GM23248 (cell line): ENCODE results near the gene YEATS2. TPM values are rescaled to one million over a fixed set of nuclear protein-coding genes. Genes with fewer than 3 reads are reported as not detected.

ENCODE experiments used
- DNase-seq: peaks from one replicate; pipeline ENCODE4 v3.0.0-alpha.2; 2015
- H2AFZ ChIP-seq: fragments of 200-600 bp; sonication (generic); 2 replicates; pipeline ENCODE4 v1.6.1; 2016; ENCODE audit warnings: antibody characterized with exemption
- H3F3A ChIP-seq: fragments of 200-600 bp; sonication (generic); 2 replicates; pipeline ENCODE4 v1.6.1; 2016; ENCODE audit warnings: mild to moderate bottlenecking, antibody characterized with exemption, mixed run types; ENCODE audit not compliant: insufficient read depth
- H3K27ac ChIP-seq: fragments of 200-600 bp; sonication (generic); 2 replicates; pipeline ENCODE4 v1.5.1; 2016; ENCODE audit warnings: mild to moderate bottlenecking
- H3K27me3 ChIP-seq: fragments of 200-600 bp; sonication (generic); replicated peaks from 2 replicates; pipeline ENCODE4 v1.6.1; 2016; ENCODE audit warnings: mild to moderate bottlenecking; ENCODE audit not compliant: insufficient read depth
- H3K36me3 ChIP-seq: fragments of 200-600 bp; sonication (generic); 2 replicates; pipeline ENCODE4 v1.6.1; 2016; ENCODE audit warnings: low read depth, mild to moderate bottlenecking
- H3K4me1 ChIP-seq: fragments of 200-600 bp; sonication (generic); 2 replicates; pipeline ENCODE4 v1.6.1; 2016; ENCODE audit warnings: mild to moderate bottlenecking; ENCODE audit not compliant: insufficient read depth
- H3K4me2 ChIP-seq: fragments of 200-600 bp; sonication (generic); one replicate; pipeline ENCODE4 v1.6.1; 2016; ENCODE audit warnings: mild to moderate bottlenecking; ENCODE audit not compliant: unreplicated experiment
- H3K4me3 ChIP-seq: fragments of 200-600 bp; sonication (generic); 2 replicates; pipeline ENCODE4 v1.5.1; 2016; ENCODE audit warnings: mild to moderate bottlenecking
- H3K79me2 ChIP-seq: fragments of 200-600 bp; sonication (generic); 2 replicates; pipeline ENCODE4 v1.6.1; 2016; ENCODE audit warnings: mild to moderate bottlenecking; ENCODE audit not compliant: insufficient read depth
- H3K9ac ChIP-seq: fragments of 200-600 bp; sonication (generic); 2 replicates; pipeline ENCODE4 v1.6.1; 2016; ENCODE audit warnings: mild to moderate bottlenecking
- H3K9me2 ChIP-seq: fragments of 200-600 bp; sonication (generic); 2 replicates; pipeline ENCODE4 v1.6.1; 2016; ENCODE audit warnings: mixed run types, mild to moderate bottlenecking, moderate library complexity; ENCODE audit not compliant: insufficient read depth
- H3K9me3 ChIP-seq: fragments of 200-600 bp; sonication (generic); one replicate; pipeline ENCODE4 v1.6.1; 2017; ENCODE audit warnings: low read depth
- H4K20me1 ChIP-seq: fragments of 200-600 bp; sonication (generic); 2 replicates; pipeline ENCODE4 v1.6.0; 2016; ENCODE audit not compliant: insufficient read depth
- EZH2 ChIP-seq: fragments of 200-600 bp; sonication (generic); IDR thresholded peaks from 2 replicates; pipeline ENCODE4 v1.6.1; 2018; ENCODE audit warnings: antibody characterized with exemption, mild to moderate bottlenecking; ENCODE audit not compliant: insufficient read depth, poor library complexity, severe bottlenecking
- EZH2phosphoT487 ChIP-seq: fragments of 200-600 bp; sonication (generic); IDR thresholded peaks from 2 replicates; pipeline ENCODE4 v1.6.1; 2018; ENCODE audit warnings: antibody characterized with exemption, moderate library complexity, mild to moderate bottlenecking, low read depth; ENCODE audit not compliant: insufficient read depth
- WGBS, 2 experiments: methylation state at CpG; one replicate each; pipeline ENCODE4 v1.1.6; 2015 to 2017; ENCODE audit warnings: low lambda C conversion rate in 2 of 2, low coverage in 1 of 2; ENCODE audit errors: missing lambda C conversion rate in 2 of 2; 5-methylcytosine and 5-hydroxymethylcytosine counted together
- in situ Hi-C: fragments of 300-500 bp; cut with MboI; formaldehyde crosslinking; loops from 2 replicates; pipeline ENCODE4 v1.15.0; 2020
- polyA plus RNA-seq: library from polyadenylated mRNA; unstranded; fragments of >200 nt; fragmentation: Nextera tagmentation; extraction: Ambion mirVana; gene quantifications from 2 replicates; pipeline ENCODE4 v1.2.1, GENCODE V29; 2016
- total RNA-seq: library from RNA; depleted of rRNA; stranded (reverse); fragments of >200 nt; shearing (Covaris generic); gene quantifications from 2 replicates; pipeline ENCODE4 v1.2.3, GENCODE V29; 2014

YEATS2 gene
- total and polyA plus RNA-seq, 2 experiments from 2014 or later: 14.0 to 34.7 TPM

DNA sequence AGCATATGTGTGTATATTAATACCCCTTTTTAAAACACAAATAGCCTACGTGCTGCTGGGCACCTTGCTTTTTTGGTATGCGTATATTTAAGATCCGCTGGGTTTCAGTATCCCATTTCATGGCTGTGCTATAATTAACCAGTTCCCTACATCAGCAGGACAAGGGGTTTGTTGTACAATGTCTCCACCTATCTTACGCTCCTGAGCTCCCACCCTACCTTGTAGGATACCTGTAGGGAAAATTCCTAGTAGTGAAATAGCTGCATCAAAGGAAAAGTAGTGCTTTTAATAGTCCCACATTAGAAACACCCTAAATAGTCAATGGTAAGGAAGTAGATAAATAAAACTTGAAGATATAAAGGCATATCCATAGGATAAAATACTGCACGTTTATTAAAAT, 126.4 kb downstream of the YEATS2 start:
- Histone ChIP-seq H3K27ac (no peak overlapping the region), H2AFZ (no peak overlapping the region), H3K9me3 (no peaks in the 10 kb centered on the region), H3K4me1 (no peaks in the 10 kb centered on the region), H3K9ac (no peak overlapping the region), H3K36me3 (no peaks in the 10 kb centered on the region), H3K27me3 (no peaks in the 10 kb centered on the region), H3F3A (peaks cover 11% of the 10 kb centered on the region), H4K20me1 (no peaks in the 10 kb centered on the region), H3K4me2 (peak overlapping the region; percentile 70), H3K79me2 (no peaks in the 10 kb centered on the region), H3K9me2 (no peaks in the 10 kb centered on the region), H3K4me3 (no peak overlapping the region)
- TF ChIP-seq EZH2phosphoT487 (no peak), EZH2 (no peak)
- WGBS, 2 experiments: 89 to 91% methylated on average over 5 of the region's 5 CpGs
- in situ Hi-C loops: no loop called here
- no peak for DNase-seq

DNA sequence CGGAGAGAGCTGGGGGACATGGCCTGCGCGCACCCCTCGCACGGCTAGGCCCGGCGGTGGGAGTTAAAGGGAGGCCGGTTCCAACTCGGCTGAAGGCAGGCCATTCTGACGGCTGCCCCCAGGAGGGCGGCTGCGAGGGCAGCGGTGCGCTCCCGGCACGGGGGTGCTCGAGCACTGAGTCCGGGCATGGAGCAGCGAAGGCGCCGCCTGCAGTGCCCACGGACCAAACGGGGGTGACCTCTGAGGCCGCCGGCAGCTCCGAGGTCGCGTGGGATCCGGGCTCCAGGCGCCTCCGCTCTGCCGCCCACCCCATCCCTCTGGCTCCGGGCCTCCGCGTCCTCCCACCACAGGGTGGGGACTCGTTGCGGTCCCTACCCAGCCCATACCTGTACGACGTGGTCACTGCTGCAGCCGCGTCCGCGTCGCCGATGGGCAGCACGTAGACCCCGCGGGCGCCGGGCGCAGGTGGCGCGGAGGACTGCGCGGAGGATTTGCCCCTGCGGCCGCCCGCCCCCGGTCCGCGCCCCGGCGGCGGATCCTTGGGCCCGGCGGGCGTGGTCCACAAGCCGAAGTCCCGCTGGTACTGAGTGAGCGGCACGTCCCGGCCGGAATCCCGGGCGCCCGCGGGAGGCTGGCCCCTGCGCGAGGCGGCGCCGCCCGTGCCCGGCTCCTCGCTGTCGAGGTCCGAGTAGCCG, 127.3 kb downstream of the YEATS2 start:
- TF ChIP-seq EZH2phosphoT487 (no peak), EZH2 (no peak)
- Histone ChIP-seq H3K9ac (peak overlapping the region; percentile 62), H3K9me2 (no peaks in the 10 kb centered on the region), H3K27me3 (no peaks in the 10 kb centered on the region), H3K9me3 (no peaks in the 10 kb centered on the region), H3K27ac (no peak overlapping the region), H3K4me2 (peak overlapping the region; percentile 70), H3F3A (peaks cover 11% of the 10 kb centered on the region), H3K79me2 (no peaks in the 10 kb centered on the region), H3K4me1 (no peaks in the 10 kb centered on the region), H2AFZ (peak overlapping the region; percentile 81), H3K36me3 (no peaks in the 10 kb centered on the region), H3K4me3 (peak overlapping the region; percentile 75), H4K20me1 (no peaks in the 10 kb centered on the region)
- 6 to 8% methylated on average over 57 to 81 of the region's 88 CpGs for WGBS, 2 experiments
- DNase-seq: peak; percentile 41
- in situ Hi-C loops: no loop called here

DNA sequence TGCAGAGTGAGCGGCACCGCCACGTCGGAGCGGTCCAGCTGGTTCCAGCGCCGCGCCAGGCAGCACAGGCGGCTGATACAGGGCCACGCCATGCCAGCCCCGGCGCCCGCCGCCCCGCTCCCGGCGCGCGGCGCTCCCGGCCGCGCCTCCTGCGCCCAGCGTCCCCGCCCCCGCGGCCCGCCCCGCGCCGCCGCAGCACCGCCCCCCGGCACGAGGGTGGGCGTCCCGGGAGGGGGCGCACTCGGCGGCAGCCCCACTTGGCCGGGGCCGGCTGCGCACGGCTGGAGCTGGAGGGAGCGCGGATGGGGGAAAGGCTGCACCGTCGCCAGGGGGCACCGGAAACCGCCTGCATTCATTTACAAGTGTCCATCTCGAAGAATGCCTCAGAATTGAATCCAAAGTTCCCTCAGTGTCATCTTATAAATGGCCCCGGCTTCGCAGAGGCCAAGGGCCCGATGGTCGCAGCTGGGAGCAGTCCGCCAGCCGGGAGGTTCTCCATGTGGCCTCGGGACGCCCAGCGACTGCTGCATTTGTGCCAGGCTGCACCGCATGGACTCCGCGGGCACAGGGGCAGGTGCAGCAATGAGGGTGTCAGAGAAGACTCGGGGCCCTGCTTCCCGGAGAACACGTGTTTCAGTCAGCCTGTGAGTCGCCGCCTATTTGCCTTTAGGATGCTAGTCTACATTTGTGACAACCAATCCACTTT, 128.0 kb downstream of the YEATS2 start, which contains the start of gene MAP6D1:
MAP6D1 (minus strand) TSS at position 122 of the 706 bp plus-strand sequence; CDS start at position 92, 30 bp downstream.
- Histone ChIP-seq H3K27ac (no peak within 1 kb of the TSS), H3K4me3 (peak within 1 kb of the TSS; percentile 75), H3K4me1 (no peaks in the 10 kb centered on the region), H3K27me3 (no peaks in the 10 kb centered on the region), H3K9me3 (no peaks in the 10 kb centered on the region), H2AFZ (peak within 1 kb of the TSS; percentile 81), H3K36me3 (peaks cover under 1% of the 10 kb centered on the region; the same call in 1 of the 2 replicates), H3F3A (peaks cover 11% of the 10 kb centered on the region), H3K4me2 (peak within 1 kb of the TSS; percentile 70), H3K79me2 (no peaks in the 10 kb centered on the region), H3K9me2 (no peaks in the 10 kb centered on the region), H4K20me1 (no peaks in the 10 kb centered on the region), H3K9ac (peak within 1 kb of the TSS; percentile 62)
- peak; percentile 57 for DNase-seq
- in situ Hi-C loops: no loop called here
- TF ChIP-seq EZH2phosphoT487: no peak
- TF ChIP-seq EZH2: no peak
- WGBS, 2 experiments: 3% methylated on average over 26 to 48 of the region's 69 CpGs

DNA sequence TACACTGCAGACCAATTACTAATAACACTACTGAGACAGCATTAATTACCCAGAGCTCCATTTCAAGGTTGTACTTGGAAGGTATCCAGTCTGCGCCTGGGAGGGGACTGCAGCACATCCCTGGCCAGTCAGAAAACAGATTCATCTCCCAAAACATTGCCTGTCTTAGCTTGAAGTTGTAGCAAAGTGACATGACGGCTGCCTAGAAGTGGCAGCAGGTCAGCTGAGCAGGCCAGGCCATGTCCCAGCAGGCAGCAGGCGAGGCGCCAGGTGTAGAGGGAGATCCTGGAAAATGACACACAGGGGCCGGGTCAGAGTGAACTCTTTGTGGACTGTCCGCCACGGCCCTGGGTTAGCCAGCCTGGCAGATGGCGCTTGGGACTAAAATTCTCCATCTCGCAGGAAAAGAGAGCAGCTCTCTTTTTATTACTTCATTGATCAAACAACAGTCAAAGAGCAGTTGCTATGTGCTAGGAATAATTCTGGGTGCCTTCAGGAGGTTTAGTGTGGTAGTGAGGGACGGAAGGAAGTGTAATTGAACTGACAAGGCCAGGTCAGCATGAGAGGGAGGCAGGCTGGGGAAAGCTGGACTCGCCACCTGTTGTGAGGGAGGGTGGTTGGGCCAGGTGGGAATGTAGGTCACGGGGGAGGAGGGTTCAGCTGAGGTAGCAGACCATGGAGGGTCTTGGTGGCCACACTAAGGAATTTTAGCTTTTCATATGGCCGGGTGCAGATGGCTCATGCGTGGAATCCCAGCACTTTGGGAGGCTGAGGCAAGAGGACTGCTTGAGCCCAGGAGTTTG, 129.1 kb downstream of the YEATS2 start:
- H3F3A ChIP-seq: peaks cover 11% of the 10 kb centered on the region
- WGBS, 2 experiments: 93 to 96% methylated on average over 14 of the region's 14 CpGs
- H2AFZ ChIP-seq: no peak overlapping the region
- H3K27me3 ChIP-seq: no peaks in the 10 kb centered on the region
- in situ Hi-C loops: no loop called here
- no peaks in the 10 kb centered on the region for H3K9me2 ChIP-seq
- H3K79me2 ChIP-seq: no peaks in the 10 kb centered on the region
- H3K9me3 ChIP-seq: no peaks in the 10 kb centered on the region
- no peak overlapping the region for H3K27ac ChIP-seq
- H3K36me3 ChIP-seq: peaks cover 11% of the 10 kb centered on the region; the same call in 1 of the 2 replicates
- no peak for DNase-seq
- no peak for TF ChIP-seq EZH2phosphoT487
- no peak for TF ChIP-seq EZH2
- no peak overlapping the region for H3K9ac ChIP-seq
- H4K20me1 ChIP-seq: no peaks in the 10 kb centered on the region
- H3K4me3 ChIP-seq: no peak overlapping the region
- no peak overlapping the region for H3K4me2 ChIP-seq
- H3K4me1 ChIP-seq: no peaks in the 10 kb centered on the region
